ENCODE measurements around the gene FGD1. TPM values are rescaled to one million over a fixed set of nuclear protein-coding genes. Genes with fewer than 3 reads are reported as not detected.
A peak's percentile ranks its signal among the peaks of the same experiment; 100 is the strongest.

The FGD1 gene
- total RNA-seq, 2 donors from 2014 or later: 7.6 to 9.6 TPM

GRCh38 chrX:54479136-54480111 lies 16.6 kb downstream of the FGD1 start:
- intact Hi-C loops (cut with DNase I): no loop called here
- peak; percentile 54 for DNase-seq (ENCODE audit: low spot score)

GRCh38 chrX:54473993-54474859 lies 21.8 kb downstream of the FGD1 start:
- intact Hi-C loops (cut with DNase I): no loop called here
- no peak for DNase-seq (ENCODE audit: low spot score)

GRCh38 chrX:54470054-54470760 lies 25.8 kb downstream of the FGD1 start:
- DNase-seq (ENCODE audit: low spot score): no peak
- intact Hi-C loops (cut with DNase I): no loop called here

GRCh38 chrX:54452920-54453319 lies 43.1 kb downstream of the FGD1 start:
- no peak for DNase-seq (ENCODE audit: low spot score)
- intact Hi-C loops (cut with DNase I): no loop called here

GRCh38 chrX:54449929-54450328 lies 46.1 kb downstream of the FGD1 start:
- intact Hi-C loops (cut with DNase I): loop anchor here in 1 of 2 donors (10.0 kb wide), 1 partner anchor 405 kb away; the partner anchor contains the start of gene PHF8
- DNase-seq (ENCODE audit: low spot score): no peak

- intact Hi-C loops (cut with DNase I): loop anchor here in 1 of 2 donors (10.0 kb wide), 1 partner anchor 403 kb away; the partner anchor contains the start of gene PHF8
Observed at GRCh38 chrX:54447461-54447860, 48.6 kb downstream of the FGD1 start.

GRCh38 chrX:54446084-54446483 lies 50.0 kb downstream of the FGD1 start:
- intact Hi-C loops (cut with DNase I): loop anchor here in 1 of 2 donors (10.0 kb wide), 1 partner anchor 401 kb away; the partner anchor contains the start of gene PHF8
- no peak for DNase-seq (ENCODE audit: low spot score)

More at GRCh38 chrX:54447461-54447860, 48.6 kb downstream of the FGD1 start:
- no peak for DNase-seq (ENCODE audit: low spot score)

GRCh38 chrX:54444752-54445151 lies 51.3 kb downstream of the FGD1 start:
- intact Hi-C loops (cut with DNase I): loop anchor here in 1 of 2 donors (10.0 kb wide), 1 partner anchor 400 kb away; the partner anchor contains the start of gene PHF8
- DNase-seq (ENCODE audit: low spot score): no peak

- no peak for DNase-seq (ENCODE audit: low spot score)
- intact Hi-C loops (cut with DNase I): loop anchor here in 1 of 2 donors (10.0 kb wide), 1 partner anchor 398 kb away; the partner anchor contains the start of gene PHF8
Observed at GRCh38 chrX:54442790-54443189, 53.2 kb downstream of the FGD1 start.

GRCh38 chrX:54439960-54440871 lies 55.8 kb downstream of the FGD1 start, which contains the start of gene TSR2:
TSS of gene TSR2 (plus strand) at chrX:54440404. CDS start at chrX:54440422, 18 bp downstream.
- DNase-seq (ENCODE audit: low spot score): peak; percentile 92
- intact Hi-C loops (cut with DNase I): loop anchor here in 1 of 2 donors (10.0 kb wide), 1 partner anchor 395 kb away; the partner anchor contains the start of gene PHF8

- intact Hi-C loops (cut with DNase I): no loop called here
Observed at GRCh38 chrX:54435121-54435520, 60.9 kb downstream of the FGD1 start.

GRCh38 chrX:54430519-54430918 lies 65.5 kb downstream of the FGD1 start:
- intact Hi-C loops (cut with DNase I): no loop called here
- DNase-seq (ENCODE audit: low spot score): no peak

More at GRCh38 chrX:54435121-54435520, 60.9 kb downstream of the FGD1 start:
- no peak for DNase-seq (ENCODE audit: low spot score)

GRCh38 chrX:54427837-54428424 lies 68.1 kb downstream of the FGD1 start:
- no peak for DNase-seq (ENCODE audit: low spot score)
- intact Hi-C loops (cut with DNase I): no loop called here

- DNase-seq (ENCODE audit: low spot score): no peak
- intact Hi-C loops (cut with DNase I): no loop called here
Observed at GRCh38 chrX:54423161-54423888, 72.7 kb downstream of the FGD1 start.

- intact Hi-C loops (cut with DNase I): no loop called here
- DNase-seq (ENCODE audit: low spot score): no peak
Observed at GRCh38 chrX:54422168-54422567, 73.9 kb downstream of the FGD1 start.

GRCh38 chrX:54419559-54420302 lies 76.3 kb downstream of the FGD1 start:
- intact Hi-C loops (cut with DNase I): no loop called here
- no peak for DNase-seq (ENCODE audit: low spot score)

Measured in posterior vena cava (tissue), 2 donors.